ENCODE data around the gene PTPRD.

The PTPRD gene

DNA sequence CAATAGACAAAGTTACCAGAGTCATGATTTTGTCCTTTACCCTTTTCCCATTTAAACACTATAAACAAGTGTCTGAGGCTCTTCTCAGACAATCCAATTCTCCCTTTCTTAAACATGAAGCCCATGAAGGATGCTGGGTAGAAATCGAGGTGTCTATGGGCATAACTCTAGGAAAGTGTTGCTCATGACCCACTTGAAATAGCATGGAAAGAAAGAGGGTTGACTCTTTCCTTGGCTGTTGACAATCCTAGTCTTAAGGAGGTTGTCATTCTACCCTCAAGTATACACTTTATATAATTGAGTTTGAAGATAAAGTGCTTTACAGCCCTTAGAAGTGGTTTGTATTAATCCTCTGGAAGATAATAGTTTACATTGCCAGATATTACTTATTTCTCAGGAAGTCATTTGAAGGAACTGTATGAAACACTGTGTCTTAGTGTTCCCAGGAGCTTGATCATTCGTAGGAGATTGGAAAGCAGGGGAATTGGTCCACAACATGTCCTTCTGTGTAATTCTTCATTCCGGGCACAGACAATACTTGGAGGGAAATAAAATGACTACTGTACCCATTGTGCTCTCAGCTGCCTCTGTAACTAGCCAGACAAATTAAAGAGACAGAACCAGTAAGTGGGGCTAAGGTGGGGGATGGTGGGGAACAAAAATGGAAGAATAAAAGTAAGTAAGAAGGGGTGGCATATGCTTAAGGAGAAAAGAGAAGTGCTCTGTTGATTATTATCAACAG, 1734.9 kb downstream of the PTPRD start:
- no peak for DNase-seq

DNA sequence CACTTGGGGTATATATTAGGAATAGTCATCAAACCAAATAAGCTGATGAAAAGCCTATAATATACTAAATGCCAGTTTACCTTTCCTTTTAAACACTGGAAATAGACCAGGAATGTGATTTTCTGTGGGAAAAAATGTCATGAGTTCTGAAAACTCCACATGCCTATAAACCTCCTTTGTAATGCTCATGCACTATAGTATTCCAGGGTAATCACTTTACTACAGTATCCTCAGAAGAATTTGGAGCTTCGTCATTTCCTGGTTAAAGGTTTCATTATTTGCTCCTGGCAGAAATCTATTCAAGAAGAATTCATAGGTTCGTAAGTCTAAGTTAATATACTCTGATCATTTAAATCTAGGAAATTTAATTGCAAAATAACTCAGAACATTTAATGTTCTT, 1736.5 kb downstream of the PTPRD start:
- DNase-seq = no peak

DNA sequence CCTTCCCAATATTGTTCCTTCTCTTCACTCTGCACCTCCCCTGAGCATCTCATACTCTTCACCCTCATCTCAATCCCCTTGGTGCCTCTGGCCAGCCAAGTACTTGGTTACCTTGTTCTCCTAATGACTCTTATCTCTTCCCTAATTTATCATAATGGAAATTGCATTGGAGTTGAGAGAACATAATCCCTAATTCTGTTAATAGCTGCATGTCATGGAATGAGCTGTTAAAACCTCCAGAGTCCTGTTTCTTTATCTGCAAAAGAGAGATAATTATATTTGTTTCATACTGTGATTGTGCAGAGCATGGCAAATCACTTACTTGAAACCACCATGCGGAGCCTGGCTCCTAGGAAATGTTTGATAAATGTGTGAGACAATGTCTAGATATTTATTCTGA, 1738.3 kb downstream of the PTPRD start:
- no peak for DNase-seq

DNA sequence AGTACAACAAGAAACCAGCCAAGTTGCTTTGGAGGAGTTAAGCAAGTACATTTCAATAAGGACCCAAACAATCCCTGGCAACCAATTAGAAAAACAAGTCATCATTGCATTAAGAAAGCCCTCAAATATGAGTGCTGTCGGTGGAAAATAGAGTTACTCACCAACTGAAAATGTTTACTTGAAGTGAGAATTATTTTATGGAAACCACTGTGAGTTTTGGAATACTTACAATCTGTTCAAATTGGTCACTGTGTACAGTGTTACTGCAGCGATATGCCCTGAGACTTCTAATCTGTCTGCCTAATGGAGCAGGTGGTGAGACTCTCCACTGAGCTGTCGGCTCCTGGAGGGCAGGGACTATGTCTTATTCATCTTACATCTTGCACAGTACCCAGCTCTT, 1740.0 kb downstream of the PTPRD start:
- no peak for DNase-seq

DNA sequence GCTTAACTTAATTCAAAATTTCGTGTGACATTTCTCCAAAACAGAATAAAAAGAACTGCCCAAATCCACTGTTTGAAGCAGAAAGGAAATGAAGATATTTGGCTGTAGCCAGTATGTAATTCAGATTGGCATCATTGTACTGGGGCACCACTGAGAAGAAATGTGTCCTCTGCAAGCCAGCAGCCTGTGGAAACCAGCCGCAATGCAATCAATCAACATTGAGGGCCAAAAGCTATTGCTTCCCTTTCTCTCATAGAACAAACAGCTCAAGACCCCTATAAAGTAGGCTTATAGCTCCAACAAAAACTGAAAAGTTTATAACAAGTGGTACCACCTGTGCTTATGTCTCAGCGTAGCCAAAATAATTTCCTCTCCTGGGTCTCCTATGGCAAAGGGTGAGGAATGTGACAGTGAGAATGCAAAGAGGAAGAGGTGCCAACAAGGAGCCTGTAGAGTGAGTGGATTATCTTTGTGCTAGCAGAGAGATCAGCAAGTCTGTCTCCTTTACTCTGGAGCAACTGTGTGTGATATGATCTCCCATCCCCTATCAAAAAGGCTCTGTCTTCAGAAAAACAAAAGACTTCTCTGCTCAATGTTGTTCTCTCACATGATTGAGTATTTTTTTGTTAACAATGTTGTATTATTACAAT, 1740.9 kb downstream of the PTPRD start:
- DNase-seq = no peak

DNA sequence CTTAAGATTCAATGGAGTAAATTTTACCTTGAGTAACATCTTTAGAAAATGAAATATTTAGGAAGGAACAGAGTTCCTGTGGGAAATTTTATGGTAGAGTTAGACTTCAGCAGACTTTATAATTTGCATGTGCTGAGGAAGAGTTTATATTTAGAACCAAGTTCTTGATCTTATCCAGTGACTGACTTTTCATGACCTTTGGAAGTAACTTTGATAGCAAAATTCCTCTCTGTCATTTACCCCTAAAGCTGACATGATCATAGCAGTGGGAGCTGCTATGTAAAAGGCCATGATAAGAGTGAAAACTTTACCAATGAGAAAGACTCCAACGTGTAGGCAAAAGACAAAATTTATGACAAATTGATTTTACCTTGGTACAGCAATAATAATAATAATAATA, 1741.4 kb downstream of the PTPRD start:
- no peak for DNase-seq

DNA sequence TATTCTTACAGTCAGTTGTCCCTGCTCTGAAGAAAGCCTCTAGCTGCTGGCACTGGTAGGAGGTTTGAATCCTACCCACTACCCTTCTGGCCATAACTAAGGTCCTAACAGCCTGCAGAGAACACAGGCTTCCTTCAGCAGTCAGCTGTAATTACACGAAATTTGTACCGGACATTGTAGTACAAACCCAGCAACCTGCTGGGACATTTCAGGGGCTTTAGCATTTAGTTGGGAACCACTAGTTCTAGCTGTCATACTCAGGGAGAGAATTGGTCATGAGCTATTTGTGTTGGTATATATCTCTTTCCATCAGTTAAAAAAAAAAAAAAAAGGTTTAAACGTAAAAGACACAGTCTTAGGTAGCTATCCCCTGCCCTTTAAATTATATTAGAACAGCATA, 1743.0 kb downstream of the PTPRD start:
- DNase-seq = peak; percentile 76

DNA sequence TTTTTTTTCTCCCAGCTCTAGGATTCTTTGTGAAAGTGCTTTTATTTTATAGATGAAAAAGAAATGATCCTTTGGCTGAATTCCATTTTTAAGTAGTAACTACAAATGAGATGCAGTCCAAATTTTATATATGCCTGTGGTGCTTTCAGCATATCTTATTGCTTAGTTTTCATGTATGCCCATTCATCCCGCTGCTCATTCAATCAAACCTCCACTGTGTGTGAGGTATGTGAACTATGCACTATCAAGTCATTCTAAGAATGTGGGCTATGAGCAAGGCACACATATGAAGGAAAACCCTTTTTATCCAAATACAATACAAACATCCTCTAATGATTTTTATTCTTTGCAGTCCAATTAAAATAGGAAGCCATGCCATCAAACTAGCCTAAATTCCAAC, 1744.2 kb downstream of the PTPRD start:
- no peak for DNase-seq

DNA sequence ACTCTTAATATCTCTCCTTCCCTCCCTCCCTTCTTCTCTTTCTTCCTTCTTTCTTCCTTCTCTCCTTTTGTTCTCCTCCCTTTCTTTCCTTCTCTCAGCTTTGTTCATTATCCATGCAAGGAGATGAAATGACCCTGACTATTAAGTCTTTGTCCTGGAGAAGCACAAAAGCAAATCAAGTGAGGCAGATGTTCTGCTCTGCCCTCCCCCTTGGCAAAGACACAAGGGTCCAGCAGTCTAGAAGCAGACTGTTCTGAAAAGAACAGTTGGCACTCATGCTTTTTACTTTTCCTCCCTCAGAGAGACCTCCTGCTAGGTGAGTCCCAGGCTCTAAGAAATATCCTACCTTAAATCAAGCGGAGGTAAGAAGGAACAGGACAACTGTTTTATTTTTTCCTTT, 1745.7 kb downstream of the PTPRD start:
- no peak for DNase-seq

DNA sequence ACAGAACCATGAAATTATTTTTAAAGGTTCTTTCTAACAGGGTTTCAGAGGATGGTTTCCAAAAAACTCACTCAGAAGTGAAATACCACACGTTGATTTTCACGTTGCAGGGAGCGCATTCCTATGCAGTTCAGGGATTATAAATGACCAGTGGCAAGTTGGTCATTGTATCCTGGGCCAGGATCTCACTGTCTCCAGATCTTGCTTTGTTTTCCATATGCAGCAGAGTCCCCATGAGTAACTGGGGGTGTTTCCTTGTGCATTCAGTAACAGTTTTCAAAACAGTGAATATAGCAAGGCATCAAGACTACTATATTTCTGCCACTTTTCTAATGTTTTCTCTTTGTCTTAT, 1748.3 kb downstream of the PTPRD start:
- no peak for DNase-seq

DNA sequence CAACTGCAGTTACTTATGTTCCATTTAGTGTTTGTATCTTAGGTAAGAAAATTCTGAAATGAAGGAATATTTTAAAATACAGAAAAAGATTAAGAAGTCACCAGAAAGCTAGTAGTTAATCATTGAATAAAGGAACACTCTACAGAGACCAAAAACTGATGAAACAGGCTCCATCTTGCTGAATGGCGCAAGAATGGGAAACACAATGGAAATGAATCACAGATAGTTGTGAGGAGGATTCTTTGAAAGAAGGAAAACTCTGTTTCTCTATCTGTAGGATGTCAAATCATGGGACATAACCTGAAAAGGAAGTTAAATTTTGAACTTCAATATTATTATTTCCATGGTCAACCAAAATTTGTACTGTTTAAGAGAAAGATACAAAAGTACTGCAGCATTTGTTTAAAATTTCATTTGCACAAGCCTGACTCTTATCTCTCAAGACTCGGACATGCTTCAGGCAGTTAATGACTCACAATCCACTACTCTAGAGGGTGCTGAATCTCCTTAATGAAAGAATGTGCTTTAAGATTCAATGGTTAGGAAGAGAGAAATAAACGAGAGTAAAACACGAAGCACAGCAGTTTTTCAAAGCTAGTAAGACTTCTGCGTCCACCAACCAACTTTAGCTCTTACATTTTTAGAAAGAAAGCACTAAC, 1748.8 kb downstream of the PTPRD start:
- DNase-seq = no peak

DNA sequence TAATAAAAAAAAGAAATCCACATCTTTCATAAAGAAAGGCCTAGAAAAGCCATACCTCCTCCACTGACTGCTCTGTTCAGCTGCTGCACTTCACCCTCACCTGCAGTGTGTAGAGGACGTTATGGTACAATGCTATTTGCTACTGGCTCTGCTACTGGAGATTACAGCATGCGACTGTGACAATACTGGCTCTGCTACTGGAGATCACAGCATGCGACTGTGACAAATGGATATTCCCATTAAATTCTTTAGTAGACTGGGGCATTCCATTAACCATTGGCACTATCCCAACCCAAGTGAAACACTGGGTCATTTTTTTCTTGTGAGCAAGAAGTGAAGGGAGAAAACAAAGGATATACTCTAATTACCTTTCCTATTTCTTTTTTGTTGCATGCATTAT, 1749.7 kb downstream of the PTPRD start:
- peak; percentile 32 for DNase-seq

DNA sequence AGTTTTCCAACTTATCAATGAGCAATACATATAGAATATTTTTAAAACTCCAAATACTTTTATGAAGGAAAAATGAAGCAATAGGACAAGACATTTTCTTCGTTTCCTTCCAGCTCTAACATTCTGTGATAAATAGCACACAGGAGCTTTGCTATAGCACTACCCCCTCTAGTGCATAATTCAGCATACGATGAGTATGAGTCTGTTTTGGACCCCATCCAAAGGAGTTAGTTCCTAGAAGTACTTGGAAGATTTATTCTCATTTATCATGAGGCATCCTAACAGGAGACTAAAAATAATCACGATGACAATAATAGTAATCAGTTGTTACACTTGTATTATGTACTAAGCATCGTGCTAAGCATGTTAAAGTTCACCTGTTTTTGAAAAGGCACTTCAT, 1751.9 kb downstream of the PTPRD start:
- DNase-seq = peak; percentile 46

DNA sequence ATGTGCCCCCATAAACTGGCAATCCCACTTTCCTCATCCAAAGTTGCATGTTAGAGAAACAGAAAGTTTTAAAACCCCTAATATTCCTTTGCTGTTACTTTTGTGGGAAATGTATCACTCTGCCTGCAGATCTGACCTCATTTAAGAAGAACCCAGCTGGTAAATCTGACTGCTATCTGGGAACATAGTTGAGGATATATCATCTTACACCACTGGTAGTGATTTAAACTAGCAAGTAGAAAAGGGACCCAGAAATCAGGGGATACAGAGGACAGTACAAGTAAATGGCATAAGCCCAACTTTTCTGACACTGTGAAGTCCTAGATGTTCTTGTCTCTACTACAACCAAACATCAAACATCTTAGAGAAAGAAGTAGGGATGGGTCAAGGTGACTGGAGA, 1752.7 kb downstream of the PTPRD start:
- DNase-seq = no peak

DNA sequence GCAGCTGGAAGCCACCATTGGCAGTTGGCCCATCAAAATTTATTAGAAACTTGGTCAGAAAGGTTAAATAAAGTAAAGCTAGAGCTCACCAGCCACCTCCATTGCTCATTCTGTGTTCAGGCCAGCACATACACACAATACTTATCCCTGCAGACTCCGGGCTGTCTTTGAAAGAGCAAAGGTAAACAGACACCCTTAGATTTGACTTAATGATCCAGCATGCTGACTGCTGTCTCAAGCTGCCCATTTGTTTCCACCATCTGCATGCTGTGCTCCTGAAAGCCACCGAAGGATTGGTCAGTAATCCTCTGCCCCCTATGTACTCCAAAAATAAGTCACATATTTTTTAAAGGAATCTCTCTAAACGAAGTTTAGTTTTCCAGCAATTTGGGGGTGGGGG, 1753.4 kb downstream of the PTPRD start:
- no peak for DNase-seq

DNA sequence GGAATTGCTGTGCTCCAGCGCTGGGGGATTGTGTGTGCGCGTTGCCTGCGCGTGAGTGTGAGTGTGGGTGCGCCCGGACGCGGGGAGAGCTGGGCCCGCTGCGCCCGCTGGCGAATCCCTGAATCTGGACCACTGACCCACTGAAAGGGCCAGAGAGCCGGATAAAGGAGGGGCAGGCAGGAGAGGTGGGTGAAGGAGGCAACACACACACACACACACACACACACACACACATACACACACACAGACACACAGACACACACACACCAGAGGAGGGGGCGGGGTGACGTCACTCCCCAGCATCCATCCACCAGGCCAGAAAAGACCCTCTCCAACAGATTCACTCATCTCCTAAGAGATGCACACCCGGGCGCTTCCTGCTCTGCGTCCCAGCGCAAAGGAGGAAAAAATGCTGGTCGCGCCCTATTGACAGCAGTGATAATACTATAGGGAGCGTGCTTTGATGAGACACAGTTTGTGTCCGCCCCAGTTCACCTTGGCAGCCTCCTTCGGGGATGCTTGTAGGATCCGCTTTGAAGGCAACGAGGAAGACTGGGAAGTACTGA, 1754.1 kb downstream of the PTPRD start:
- peak; percentile 64 for DNase-seq

DNA sequence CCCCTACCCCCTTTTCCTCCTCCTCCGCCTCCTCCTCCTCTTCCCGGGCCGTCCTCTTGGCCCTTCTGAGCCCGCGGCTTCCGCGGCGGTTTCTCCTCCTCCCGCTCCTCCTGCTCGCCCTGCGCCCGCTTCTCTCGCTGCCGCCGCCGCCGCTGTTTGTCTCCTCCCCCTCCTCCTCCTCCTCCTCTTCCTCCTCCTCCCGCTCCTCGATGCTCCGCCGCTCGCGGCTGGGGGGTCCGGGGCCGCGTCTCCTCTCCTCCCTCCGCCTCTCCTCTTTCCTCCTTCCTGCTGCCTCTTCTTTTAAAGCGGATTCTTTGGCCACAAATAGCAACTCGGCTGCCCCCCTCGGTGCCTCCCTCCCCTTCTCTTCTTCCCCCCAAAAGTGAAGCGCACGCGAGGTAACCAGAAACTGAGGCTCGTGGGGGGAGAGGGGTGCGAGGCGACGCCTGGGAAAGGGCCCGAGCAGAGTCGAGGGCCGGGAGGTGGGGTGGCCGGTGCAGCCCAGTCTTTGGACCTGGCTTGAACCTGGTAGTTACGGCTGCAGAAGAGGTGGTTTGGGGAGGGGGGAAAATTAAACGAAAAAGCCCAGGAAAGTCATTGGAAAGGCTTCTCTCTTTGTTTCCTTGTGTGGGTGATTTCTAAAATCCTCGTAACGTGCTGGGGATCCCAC, 1754.7 kb downstream of the PTPRD start:
- DNase-seq = peak; percentile 48

DNA sequence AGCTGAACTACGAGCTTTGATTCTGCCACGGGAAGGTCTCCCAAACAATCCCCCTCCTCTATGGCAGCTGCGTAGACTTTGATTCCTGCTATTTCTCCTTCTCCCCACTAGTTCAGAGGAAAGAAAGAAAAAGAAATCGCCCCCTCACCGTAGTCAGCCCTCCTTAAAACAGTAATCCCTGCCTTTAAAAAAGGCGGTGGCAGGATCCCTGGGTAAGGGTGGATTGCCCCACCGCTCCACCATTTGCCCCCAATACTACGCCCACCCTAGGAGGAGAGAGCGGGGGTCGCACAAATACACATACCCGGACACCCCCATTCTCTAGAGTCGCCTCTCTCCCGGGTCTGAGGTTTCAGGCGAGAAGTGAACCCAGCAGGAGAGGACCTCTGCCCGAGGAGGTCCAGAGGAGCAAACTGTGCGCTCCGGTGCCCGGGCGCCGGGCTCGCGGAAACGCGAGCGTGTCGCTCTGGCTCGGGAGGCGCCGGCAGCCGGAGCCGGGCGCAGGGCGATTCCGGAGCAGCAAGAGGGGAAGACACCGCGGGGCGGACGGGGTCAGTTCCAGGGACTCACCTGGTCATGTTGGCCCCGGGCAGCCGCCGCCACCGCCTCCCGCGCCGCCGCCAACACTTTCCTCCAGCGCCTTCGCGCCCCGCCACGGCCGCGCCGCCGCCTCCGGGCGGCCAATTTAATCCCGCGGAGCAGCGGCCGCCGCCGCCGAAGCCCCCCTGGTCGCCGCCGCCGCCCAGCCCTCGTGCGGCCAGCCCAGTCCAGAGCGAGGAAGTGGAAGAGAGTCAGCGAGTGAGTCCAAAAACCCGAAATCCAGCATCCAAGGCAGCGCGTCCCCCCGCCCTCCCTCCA, 1755.5 kb downstream of the PTPRD start:
- DNase-seq = no peak

DNA sequence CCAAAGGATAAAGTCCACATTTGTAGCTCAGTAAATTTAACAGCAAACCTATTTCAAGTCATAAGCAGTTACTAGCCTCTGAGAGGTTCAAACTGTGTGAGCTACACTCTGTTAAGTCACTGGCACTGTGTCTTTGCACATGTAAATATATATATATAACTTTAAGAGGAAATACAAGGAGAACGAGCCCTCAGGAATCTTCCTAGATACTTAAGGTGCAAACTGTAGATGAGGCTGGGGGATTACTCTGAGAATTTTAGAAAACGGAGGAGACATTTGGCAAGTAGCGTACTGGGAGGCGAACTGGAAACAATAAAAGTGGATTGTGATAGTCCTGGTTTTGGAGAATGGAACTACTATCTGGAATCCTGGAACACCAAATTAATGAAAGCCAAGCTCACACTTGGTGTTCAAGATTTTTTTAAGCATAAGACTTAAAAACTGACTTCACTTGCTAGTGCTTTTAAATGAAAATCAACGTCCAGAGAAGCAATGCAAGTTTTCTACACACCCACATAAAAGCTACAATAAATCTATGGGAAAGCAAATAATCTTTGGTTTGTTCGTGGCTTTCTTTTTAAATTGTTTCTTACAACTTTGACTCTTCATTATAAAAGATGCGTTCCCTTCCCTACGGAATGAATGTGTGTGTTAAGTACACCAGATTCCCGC, 1756.3 kb downstream of the PTPRD start:
- peak; percentile 33 for DNase-seq

DNA sequence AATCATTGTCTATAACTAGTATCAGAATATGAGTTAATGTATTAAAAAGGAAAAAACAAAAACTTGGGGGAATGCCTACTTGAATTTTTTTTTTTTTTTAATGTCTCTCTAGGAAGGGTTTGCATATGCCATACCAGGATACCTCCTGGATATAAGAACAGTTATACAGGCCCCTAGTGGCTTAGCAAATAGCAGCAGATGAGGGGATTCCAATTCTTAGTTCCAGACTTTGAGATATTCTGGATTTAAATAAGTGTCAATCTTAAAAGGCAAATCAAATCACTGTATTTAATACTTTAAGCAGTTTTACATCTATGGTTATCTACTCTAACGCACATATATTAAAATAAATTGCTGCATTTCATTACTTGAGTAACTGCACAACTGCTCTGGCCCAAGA, 1757.8 kb downstream of the PTPRD start:
- peak; percentile 42 for DNase-seq

DNA sequence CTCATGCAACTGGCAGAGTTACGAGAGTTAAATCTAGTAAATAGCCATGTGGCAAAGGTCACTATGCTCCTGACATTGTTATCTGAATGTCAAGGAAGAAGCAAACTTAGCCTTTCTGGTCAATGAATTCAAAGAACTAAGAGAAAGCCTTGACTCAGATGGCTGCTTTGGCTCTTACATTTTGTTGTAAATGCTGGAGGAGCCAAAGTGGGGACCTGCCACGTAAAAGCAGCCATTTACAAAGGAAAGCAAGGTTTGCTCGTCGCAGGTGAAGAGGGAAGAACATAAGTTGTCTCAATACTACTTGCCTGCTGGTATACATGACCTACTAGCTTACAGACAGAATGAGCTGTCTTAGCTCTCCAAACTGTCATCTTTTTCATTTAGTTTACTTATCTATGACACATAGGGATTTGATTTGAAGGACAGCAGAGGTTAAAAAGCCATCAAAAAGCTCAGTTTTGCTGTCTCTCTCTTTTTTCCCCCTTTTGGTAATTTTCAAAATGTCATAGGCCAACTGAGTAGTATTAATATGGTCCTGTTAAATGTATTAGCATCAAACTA, 1760.4 kb downstream of the PTPRD start:
- no peak for DNase-seq

DNA sequence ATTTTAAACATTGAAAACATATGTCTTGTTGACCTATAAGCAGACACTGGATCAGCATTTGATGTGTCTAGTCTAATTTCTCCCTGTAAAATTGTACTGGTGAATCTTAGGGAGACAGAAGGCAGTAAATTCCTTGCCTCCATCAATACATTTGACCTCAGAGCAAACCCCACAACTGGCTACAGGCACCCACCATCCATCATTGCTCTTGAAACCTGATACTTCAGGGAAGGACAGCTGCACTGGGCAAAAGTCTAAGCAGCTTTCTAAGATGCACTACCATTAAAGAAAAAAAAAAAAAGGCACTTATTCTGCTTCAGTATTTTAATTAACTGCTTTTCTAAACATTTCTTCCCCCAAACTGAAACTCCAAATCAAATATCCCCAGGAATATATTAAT, 1761.9 kb downstream of the PTPRD start:
- peak; percentile 53 for DNase-seq

Measured in NCI-H2227 treated with DMSO at 0.1 percent for 48 hours (cell line).